Gastroesophageal sphincter (tissue), 4 donors: ENCODE results near the gene CIPC. TPM values are rescaled to one million over a fixed set of nuclear protein-coding genes. Genes with fewer than 3 reads are reported as not detected.

Experiments
- ATAC-seq: fragments of 150-250 bp; one replicate; pipeline ENCODE4 v1.9.1; 2016; ENCODE audit warnings: mild to moderate bottlenecking, moderate library complexity
- H3K27ac ChIP-seq, 4 donors: fragments of 200-600 bp; sonication (generic) in 3 of 4; 1 replicate in 3 of 4; 2 replicates in 1 of 4; pipeline ENCODE4 v1.5.1; 2016 to 2019
- H3K27me3 ChIP-seq: fragments of 200-600 bp; sonication (generic); one replicate; pipeline ENCODE4 v1.5.1; 2019
- H3K36me3 ChIP-seq, 2 donors: fragments of 200-600 bp; sonication (generic); one replicate each; pipeline ENCODE4 v1.5.1; 2019; ENCODE audit warnings: control low read depth in 1 of 2
- H3K4me1 ChIP-seq, 3 donors: fragments of 200-600 bp; sonication (generic); 1 replicate in 2 of 3; 2 replicates in 1 of 3; pipeline ENCODE4 v1.5.1; 2016 to 2019; ENCODE audit warnings: control low read depth in 2 of 3
- H3K4me3 ChIP-seq, 2 donors: fragments of 200-600 bp; sonication (generic); one replicate each; pipeline ENCODE4 v1.5.1; 2019; ENCODE audit warnings: mild to moderate bottlenecking in 1 of 2, moderate library complexity in 1 of 2
- H3K9me3 ChIP-seq, 3 donors: fragments of 200-600 bp; sonication (generic); one replicate each; pipeline ENCODE4 v1.5.1; 2017 to 2019; ENCODE audit warnings: control low read depth in 2 of 3
- CTCF ChIP-seq, 4 experiments: fragments of 200-600 bp in 2 of 4; fragments of 450-650 bp in 2 of 4; sonication (generic) in 1 of 4; IDR thresholded peaks; one replicate each; pipeline ENCODE4 v1.5.1; 2017 to 2019; ENCODE audit warnings: antibody characterized with exemption in 4 of 4, mild to moderate bottlenecking in 2 of 4, moderate library complexity in 2 of 4
- EP300 ChIP-seq: sonication (generic); formaldehyde crosslinking; IDR thresholded peaks from one replicate; pipeline ENCODE4 v1.6.1; 2017; ENCODE audit warnings: antibody characterized with exemption, mild to moderate bottlenecking
- POLR2A ChIP-seq, 2 donors: fragments of 450-650 bp; IDR thresholded peaks; one replicate each; pipeline ENCODE4 v1.6.1; 2017; ENCODE audit warnings: antibody characterized with exemption in 2 of 2, mild to moderate bottlenecking in 2 of 2, moderate library complexity in 1 of 2
- POLR2AphosphoS5 ChIP-seq: sonication (generic); formaldehyde crosslinking; IDR thresholded peaks from one replicate; pipeline ENCODE4 v1.6.1; 2017; ENCODE audit warnings: antibody characterized with exemption
- WGBS, 2 donors: methylation state at CpG; one replicate each; pipeline ENCODE4 v1.1.5; 2018; ENCODE audit warnings: low coverage in 1 of 2; 5-methylcytosine and 5-hydroxymethylcytosine counted together
- total RNA-seq, 4 donors: library from RNA; depleted of rRNA; stranded (reverse); fragments of >200 nt; gene quantifications; one replicate each; pipeline ENCODE4 v1.1.0, GENCODE V29; 2016

The CIPC gene
- total RNA-seq, 4 donors from 2014 or later = 49.0 to 74.1 (median 60.4) TPM

GRCh38 chr14:77141214-77142004 lies 43.4 kb downstream of the CIPC start, which contains the start of gene ZDHHC22:
TSS of gene ZDHHC22 (minus strand) at chr14:77141791. CDS start at chr14:77139738, 2,053 bp downstream.
- Histone ChIP-seq H3K4me1 (peaks cover 0 to 31% (median 14%) of the 10 kb centered on the region in 3 donors), H3K9me3 (no peaks in the 10 kb centered on the region), H3K36me3 (no peaks in the 10 kb centered on the region), H3K4me3 (peak within 1 kb of the TSS in 1 of 2 donors; percentile 47), H3K27ac (no peak within 1 kb of the TSS), H3K27me3 (peaks cover 100% of the 10 kb centered on the region)
- no peak for ATAC-seq
- WGBS, 2 donors = no CpG with 5 or more reads among the region's 77 CpGs
- TF ChIP-seq POLR2AphosphoS5 (no peak), CTCF (IDR thresholded peaks at IDR 0.05) (peak in 2 of 4 experiments; percentile 12 to 46)

GRCh38 chr14:77142005-77142800 lies 44.1 kb downstream of the CIPC start:
- H3K4me3 ChIP-seq = peak overlapping the region in 1 of 2 donors; percentile 47
- ATAC-seq = no peak

GRCh38 chr14:77143071-77143470 lies 45.0 kb downstream of the CIPC start:
- H3K36me3 ChIP-seq = no peaks in the 10 kb centered on the region
- WGBS, 2 donors = 0 to 6% methylated on average over 2 to 3 of the region's 4 CpGs
- H3K27ac ChIP-seq = no peak overlapping the region
- H3K27me3 ChIP-seq = peaks cover 100% of the 10 kb centered on the region
- H3K9me3 ChIP-seq = no peaks in the 10 kb centered on the region
- no peak for ATAC-seq
- H3K4me1 ChIP-seq = peaks cover 0 to 31% (median 14%) of the 10 kb centered on the region in 3 donors
- no peak overlapping the region for H3K4me3 ChIP-seq
- no peak for TF ChIP-seq POLR2AphosphoS5
- TF ChIP-seq CTCF (IDR thresholded peaks at IDR 0.05) = no peak
- TF ChIP-seq EP300 = no peak
- no peak for TF ChIP-seq POLR2A (IDR thresholded peaks at IDR 0.05)

More at GRCh38 chr14:77142005-77142800, 44.1 kb downstream of the CIPC start:
- H3K4me1 ChIP-seq = peaks cover 0 to 31% (median 14%) of the 10 kb centered on the region in 3 donors
- 3 to 8% methylated on average over 4 to 8 of the region's 9 CpGs for WGBS, 2 donors
- H3K9me3 ChIP-seq = no peaks in the 10 kb centered on the region
- H3K27me3 ChIP-seq = peaks cover 100% of the 10 kb centered on the region
- TF ChIP-seq CTCF (IDR thresholded peaks at IDR 0.05) = no peak
- no peak for TF ChIP-seq EP300
- TF ChIP-seq POLR2A (IDR thresholded peaks at IDR 0.05) = no peak
- TF ChIP-seq POLR2AphosphoS5 = no peak
- no peaks in the 10 kb centered on the region for H3K36me3 ChIP-seq
- H3K27ac ChIP-seq = no peak overlapping the region

GRCh38 chr14:77144412-77145115 lies 46.5 kb downstream of the CIPC start:
- Histone ChIP-seq H3K9me3 (no peaks in the 10 kb centered on the region), H3K4me1 (peaks cover 0 to 26% (median 14%) of the 10 kb centered on the region in 3 donors), H3K36me3 (no peaks in the 10 kb centered on the region), H3K27me3 (peaks cover 88% of the 10 kb centered on the region), H3K4me3 (no peak overlapping the region), H3K27ac (no peak overlapping the region)
- WGBS, 2 donors = 60 to 66% methylated on average over 3 of the region's 4 CpGs
- ATAC-seq = no peak
- no peak for TF ChIP-seq POLR2AphosphoS5
- no peak for TF ChIP-seq CTCF (IDR thresholded peaks at IDR 0.05)
- TF ChIP-seq EP300 = no peak
- TF ChIP-seq POLR2A (IDR thresholded peaks at IDR 0.05) = no peak
